Trophoblast cell (in vitro differentiated cells and primary cell): ENCODE data around the gene C4orf51.

ENCODE experiments used
- DNase-seq, 2 donors: peaks; one replicate each; pipeline ENCODE4 v3.0.0-alpha.2; 2016
- H2AFZ ChIP-seq: 2 replicates; pipeline ENCODE4 v1.6.1; 2013; ENCODE audit warnings: low read length, moderate library complexity, mild to moderate bottlenecking; ENCODE audit not compliant: insufficient read depth, poor library complexity
- H2AK5ac ChIP-seq: 2 replicates; pipeline ENCODE4 v1.6.1; 2013; ENCODE audit warnings: mild to moderate bottlenecking, low read length
- H2BK120ac ChIP-seq: 2 replicates; pipeline ENCODE4 v1.6.1; 2013; ENCODE audit warnings: low read length, mild to moderate bottlenecking, moderate library complexity; ENCODE audit not compliant: insufficient read depth, poor library complexity
- H2BK12ac ChIP-seq: 2 replicates; pipeline ENCODE4 v1.6.1; 2013; ENCODE audit warnings: mild to moderate bottlenecking, low read length, moderate library complexity
- H2BK5ac ChIP-seq: 2 replicates; pipeline ENCODE4 v1.6.1; 2013; ENCODE audit warnings: low read length, low read depth, moderate library complexity, mild to moderate bottlenecking; ENCODE audit not compliant: poor library complexity
- H3K14ac ChIP-seq: 2 replicates; pipeline ENCODE4 v1.6.1; 2013; ENCODE audit warnings: mild to moderate bottlenecking, low read length
- H3K18ac ChIP-seq: 2 replicates; pipeline ENCODE4 v1.6.1; 2013; ENCODE audit warnings: mild to moderate bottlenecking, low read length
- H3K23ac ChIP-seq: 2 replicates; pipeline ENCODE4 v1.6.1; 2013; ENCODE audit warnings: low read length
- H3K27ac ChIP-seq: 2 replicates; pipeline ENCODE4 v1.5.1; 2013; ENCODE audit warnings: low read depth, mild to moderate bottlenecking, inconsistent platforms, low read length, moderate library complexity
- H3K27me3 ChIP-seq: 2 replicates; pipeline ENCODE4 v1.6.1; 2013; ENCODE audit warnings: inconsistent platforms, mild to moderate bottlenecking, low read length, moderate library complexity; ENCODE audit not compliant: insufficient read depth
- H3K36me3 ChIP-seq, 2 experiments: 1 replicate in 1 of 2; 2 replicates in 1 of 2; pipeline ENCODE4 v1.6.1; 2013; ENCODE audit warnings: low read length in 2 of 2, mild to moderate bottlenecking in 2 of 2, moderate library complexity in 1 of 2; ENCODE audit not compliant: insufficient read depth in 2 of 2, control insufficient read depth in 1 of 2
- H3K4ac ChIP-seq: 2 replicates; pipeline ENCODE4 v1.6.1; 2013; ENCODE audit warnings: low read depth, mild to moderate bottlenecking, low read length, moderate library complexity
- H3K4me1 ChIP-seq, 2 experiments: 1 replicate in 1 of 2; 2 replicates in 1 of 2; pipeline ENCODE4 v1.6.1; 2013; ENCODE audit warnings: low read length in 2 of 2, mild to moderate bottlenecking in 2 of 2, moderate library complexity in 1 of 2; ENCODE audit not compliant: insufficient read depth in 2 of 2, control insufficient read depth in 1 of 2
- H3K4me2 ChIP-seq: 2 replicates; pipeline ENCODE4 v1.6.1; 2013; ENCODE audit warnings: inconsistent platforms, mild to moderate bottlenecking, low read length, moderate library complexity
- H3K4me3 ChIP-seq: 2 replicates; pipeline ENCODE4 v1.5.1; 2013; ENCODE audit warnings: mild to moderate bottlenecking, low read depth, low read length, inconsistent platforms
- H3K79me1 ChIP-seq: one replicate; pipeline ENCODE4 v1.6.1; 2013; ENCODE audit warnings: low read length
- H3K79me2 ChIP-seq: 2 replicates; pipeline ENCODE4 v1.6.1; 2013; ENCODE audit warnings: low read length, mild to moderate bottlenecking; ENCODE audit not compliant: control insufficient read depth, insufficient read depth, poor library complexity
- H3K9ac ChIP-seq: 2 replicates; pipeline ENCODE4 v1.6.1; 2013; ENCODE audit warnings: mild to moderate bottlenecking, low read length
- H3K9me3 ChIP-seq: 2 replicates; pipeline ENCODE4 v1.6.1; 2013; ENCODE audit warnings: low read depth, mild to moderate bottlenecking, control low read depth, inconsistent platforms, low read length; ENCODE audit not compliant: insufficient read depth
- H4K12ac ChIP-seq: 2 replicates; pipeline ENCODE4 v1.6.1; 2013; ENCODE audit warnings: low read depth, mild to moderate bottlenecking, low read length, moderate library complexity
- H4K8ac ChIP-seq: 2 replicates; pipeline ENCODE4 v1.6.1; 2013; ENCODE audit warnings: low read depth, mild to moderate bottlenecking, low read length, moderate library complexity
- H4K91ac ChIP-seq: one replicate; pipeline ENCODE4 v1.6.1; 2013; ENCODE audit warnings: low read depth, mild to moderate bottlenecking, low read length, moderate library complexity
- WGBS: extraction: QIAGEN DNeasy Blood & Tissue Kit; methylation state at CpG from one replicate; pipeline ENCODE4 v1.1.7; 2013; ENCODE audit warnings: missing lambda C conversion rate; ENCODE audit not compliant: insufficient read length, insufficient coverage; ENCODE audit errors: extremely low coverage; 5-methylcytosine and 5-hydroxymethylcytosine counted together

C4orf51 gene

GRCh38 chr4:145697332-145697731 is 17.4 kb downstream of the C4orf51 start:
- Histone ChIP-seq H3K4me2 (no peak overlapping the region), H3K9ac (no peak overlapping the region), H2AK5ac (no peak overlapping the region), H3K4me3 (no peak overlapping the region), H4K91ac (no peak overlapping the region), H2BK5ac (no peak overlapping the region), H3K4ac (no peak overlapping the region), H3K23ac (no peak overlapping the region), H2BK120ac (no peak overlapping the region), H3K27ac (no peak overlapping the region), H3K9me3 (no peaks in the 10 kb centered on the region), H2BK12ac (no peak overlapping the region), H3K4me1 (no peaks in the 10 kb centered on the region), H4K8ac (no peak overlapping the region), H2AFZ (no peak overlapping the region), H4K12ac (no peak overlapping the region), H3K79me1 (no peaks in the 10 kb centered on the region), H3K27me3 (no peaks in the 10 kb centered on the region), H3K18ac (no peak overlapping the region), H3K14ac (no peak overlapping the region), H3K79me2 (no peaks in the 10 kb centered on the region), H3K36me3 (no peaks in the 10 kb centered on the region)
- WGBS, result no CpG with 5 or more reads among the region's 2 CpGs
- no peak for DNase-seq

DNA sequence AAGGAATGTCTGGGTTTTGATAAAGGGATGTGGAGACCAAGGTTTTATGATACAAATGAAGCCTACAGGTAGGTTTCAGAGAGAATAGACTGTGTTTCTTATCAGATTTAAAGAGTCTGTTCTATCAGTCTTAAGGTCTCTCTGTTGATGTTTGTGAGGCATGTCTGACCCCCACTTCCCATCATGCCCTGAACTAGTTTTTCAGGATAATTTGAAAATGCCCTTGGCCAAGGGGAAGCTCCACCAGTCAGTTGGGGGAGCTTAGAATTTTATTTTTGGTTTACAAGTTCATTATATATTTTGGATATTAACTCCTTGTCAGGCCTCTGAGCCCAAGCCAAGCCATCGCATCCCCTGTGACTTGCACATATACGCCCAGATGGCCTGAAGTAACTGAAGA is 18.6 kb downstream of the C4orf51 start:
- Histone ChIP-seq H4K12ac (no peak overlapping the region), H3K27ac (peak overlapping the region; percentile 52), H3K79me2 (no peaks in the 10 kb centered on the region), H3K18ac (no peak overlapping the region), H3K4me2 (no peak overlapping the region), H4K8ac (no peak overlapping the region), H4K91ac (no peak overlapping the region), H2BK12ac (no peak overlapping the region), H3K27me3 (no peaks in the 10 kb centered on the region), H2AK5ac (no peak overlapping the region), H2BK5ac (peak overlapping the region; percentile 21), H3K79me1 (no peaks in the 10 kb centered on the region), H2AFZ (no peak overlapping the region), H3K4me1 (no peaks in the 10 kb centered on the region), H3K4ac (no peak overlapping the region), H3K14ac (no peak overlapping the region), H3K36me3 (no peaks in the 10 kb centered on the region), H3K9ac (no peak overlapping the region), H3K23ac (no peak overlapping the region), H3K9me3 (no peaks in the 10 kb centered on the region), H3K4me3 (no peak overlapping the region), H2BK120ac (no peak overlapping the region)
- no peak for DNase-seq
- WGBS, result no CpG with 5 or more reads among the region's 2 CpGs

GRCh38 chr4:145703850-145704497 is 24.0 kb downstream of the C4orf51 start:
- Histone ChIP-seq H3K9me3 (no peaks in the 10 kb centered on the region), H2AFZ (no peak overlapping the region), H3K4me2 (no peak overlapping the region), H2AK5ac (no peak overlapping the region), H3K36me3 (no peaks in the 10 kb centered on the region), H3K79me1 (peaks cover 3% of the 10 kb centered on the region), H3K4me3 (no peak overlapping the region), H3K14ac (no peak overlapping the region), H3K27me3 (no peaks in the 10 kb centered on the region), H3K23ac (no peak overlapping the region), H4K91ac (no peak overlapping the region), H3K4me1 (peaks cover 10% of the 10 kb centered on the region in 2 experiments), H2BK120ac (no peak overlapping the region), H3K18ac (no peak overlapping the region), H2BK5ac (no peak overlapping the region), H3K4ac (no peak overlapping the region), H3K27ac (no peak overlapping the region), H2BK12ac (no peak overlapping the region), H3K79me2 (peaks cover 3% of the 10 kb centered on the region), H3K9ac (no peak overlapping the region), H4K12ac (no peak overlapping the region), H4K8ac (no peak overlapping the region)
- DNase-seq, result peak; percentile 47 to 62
- WGBS, result no CpG with 5 or more reads among the region's 4 CpGs

- H3K79me2 ChIP-seq, result peaks cover 3% of the 10 kb centered on the region
- H3K4ac ChIP-seq, result no peak overlapping the region
- no peaks in the 10 kb centered on the region for H3K27me3 ChIP-seq
- no peak overlapping the region for H4K91ac ChIP-seq
- H2AK5ac ChIP-seq, result no peak overlapping the region
- no peak overlapping the region for H2AFZ ChIP-seq
- H3K4me2 ChIP-seq, result no peak overlapping the region
- no peak overlapping the region for H2BK120ac ChIP-seq
- no peaks in the 10 kb centered on the region for H3K9me3 ChIP-seq
- H3K4me3 ChIP-seq, result no peak overlapping the region
- no peaks in the 10 kb centered on the region for H3K36me3 ChIP-seq
- DNase-seq, result no peak
- no peak overlapping the region for H3K23ac ChIP-seq
- no CpG with 5 or more reads among the region's 1 CpG for WGBS
- no peak overlapping the region for H4K8ac ChIP-seq
- H2BK12ac ChIP-seq, result no peak overlapping the region
- no peak overlapping the region for H3K9ac ChIP-seq
- peaks cover 3% of the 10 kb centered on the region for H3K79me1 ChIP-seq
- no peak overlapping the region for H3K14ac ChIP-seq
- H4K12ac ChIP-seq, result no peak overlapping the region
- no peak overlapping the region for H3K27ac ChIP-seq
- peaks cover 10 to 15% of the 10 kb centered on the region in 2 experiments for H3K4me1 ChIP-seq
- H2BK5ac ChIP-seq, result no peak overlapping the region
- no peak overlapping the region for H3K18ac ChIP-seq
Measured at GRCh38 chr4:145709336-145709735, 29.4 kb downstream of the C4orf51 start.
